A549 treated with DMSO at 1 μM for 4 hours (cell line): Measurements from ENCODE around the gene RFPL4A. TPM values are rescaled to one million over a fixed set of nuclear protein-coding genes. Genes with fewer than 3 reads are reported as not detected.

Experiments used
- total RNA-seq: library from RNA; stranded (reverse); fragments of 200-300 nt; extraction: Qiagen RNA extraction; gene quantifications from 5 replicates; pipeline ENCODE4 v1.2.3, GENCODE V29; 2022; ENCODE audit warnings: low read depth

Gene RFPL4A
- 0.13 to 0.63 TPM (median 0.53 TPM) in 5 replicates for total RNA-seq

DNA sequence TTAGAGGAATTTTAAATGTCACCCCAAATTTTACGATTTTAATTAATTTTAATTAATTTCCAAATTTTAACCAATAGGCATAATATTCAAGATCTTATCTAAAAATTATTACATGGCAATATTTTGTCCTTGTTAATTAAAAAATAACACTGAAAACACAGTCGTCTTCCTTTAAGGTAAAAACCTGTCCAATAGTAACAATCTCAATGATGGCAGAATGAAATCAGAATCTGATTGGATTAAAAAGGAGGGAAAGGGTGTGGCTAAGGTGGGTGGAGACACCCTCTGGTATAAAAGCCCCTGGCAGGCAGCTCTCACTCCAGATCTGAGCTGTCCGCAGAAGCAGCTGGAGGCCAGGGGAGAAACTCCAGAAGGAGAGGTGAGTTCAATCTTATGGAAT, at the start of gene RFPL4A:
Gene RFPL4A, plus strand, starts transcription at position 301 of the 400 bp plus-strand sequence. CDS start 2,704 bp downstream, outside the sequence.

GRCh38 chr19:55738302-55738701, 20.6 kb upstream of the RFPL4A start, which contains the start of gene NLRP9:
NLRP9 (minus strand) TSS chr19:55738402; CDS start chr19:55738374, 28 bp downstream.

DNA sequence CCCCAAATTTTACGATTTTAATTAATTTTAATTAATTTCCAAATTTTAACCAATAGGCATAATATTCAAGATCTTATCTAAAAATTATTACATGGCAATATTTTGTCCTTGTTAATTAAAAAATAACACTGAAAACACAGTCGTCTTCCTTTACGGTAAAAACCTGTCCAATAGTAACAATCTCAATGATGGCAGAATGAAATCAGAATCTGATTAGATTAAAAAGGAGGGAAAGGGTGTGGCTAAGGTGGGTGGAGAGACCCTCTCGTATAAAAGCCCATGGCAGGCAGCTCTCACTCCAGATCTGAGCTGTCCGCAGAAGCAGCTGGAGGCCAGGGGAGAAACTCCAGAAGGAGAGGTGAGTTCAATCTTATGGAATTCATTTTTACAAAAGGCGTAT, 9.9 kb downstream of the RFPL4A start, which contains the start of gene RFPL4AL1:
Gene RFPL4AL1, plus strand, starts transcription at position 301 of the 400 bp plus-strand sequence. CDS start 2,687 bp downstream, outside the sequence.

Other genes with a start within 250 kb of the RFPL4A start
- gene SBK2, start 222.0 kb upstream of the RFPL4A start, total RNA-seq: 2.0 to 2.9 TPM (median 2.2 TPM) in 5 replicates
- 1.7 to 2.4 TPM (median 2.2 TPM) in 5 replicates for gene SBK3, start 213.6 kb upstream of the RFPL4A start, total RNA-seq
- 14.6 to 28.1 TPM (median 24.1 TPM) in 5 replicates for gene ZNF579, start 178.2 kb upstream of the RFPL4A start, total RNA-seq
- 22.2 to 26.3 TPM (median 25.2 TPM) in 5 replicates for gene FIZ1, start 159.6 kb upstream of the RFPL4A start, total RNA-seq
- gene ZNF524, start 158.8 kb upstream of the RFPL4A start, total RNA-seq: 12.1 to 19.8 TPM (median 17.6 TPM) in 5 replicates
- gene ZNF865, start 153.4 kb upstream of the RFPL4A start, total RNA-seq: 7.2 to 14.6 TPM (median 13.0 TPM) in 5 replicates
- 4.6 to 7.3 TPM (median 6.2 TPM) in 5 replicates for gene ZNF784, start 134.5 kb upstream of the RFPL4A start, total RNA-seq
- gene ZNF580, start 118.1 kb upstream of the RFPL4A start, total RNA-seq: 27.7 to 54.4 TPM (median 43.3 TPM) in 5 replicates
- 41.4 to 47.7 TPM (median 45.7 TPM) in 5 replicates for gene ZNF581, start 115.4 kb upstream of the RFPL4A start, total RNA-seq
- 12.4 to 17.8 TPM (median 15.3 TPM) in 5 replicates for gene CCDC106, start 110.9 kb upstream of the RFPL4A start, total RNA-seq
- 262 to 319 TPM (median 307 TPM) in 5 replicates for gene U2AF2, start 104.1 kb upstream of the RFPL4A start, total RNA-seq
- gene EPN1, start 83.9 kb upstream of the RFPL4A start, total RNA-seq: 135 to 217 TPM (median 182 TPM) in 5 replicates
- gene NLRP9, start 20.7 kb upstream of the RFPL4A start, total RNA-seq: not detected in 5 replicates
- 0.12 to 0.34 TPM (median 0.12 TPM) in 3 of 5 replicates, not detected in the others for gene RFPL4AL1, start 10.0 kb downstream of the RFPL4A start, total RNA-seq
- gene NLRP11, start 72.9 kb downstream of the RFPL4A start, total RNA-seq: 0.02 TPM in 1 of 5 replicates, not detected in the others
- gene NLRP4, start 77.4 kb downstream of the RFPL4A start, total RNA-seq: not detected in 5 replicates
- not detected in 5 replicates for gene NLRP13, start 173.2 kb downstream of the RFPL4A start, total RNA-seq
- gene NLRP8, start 188.7 kb downstream of the RFPL4A start, total RNA-seq: not detected in 5 replicates
- gene NLRP5, start 227.7 kb downstream of the RFPL4A start, total RNA-seq: not detected in 5 replicates